ENCODE measurements around the gene A1BG.

The A1BG gene

GRCh38 chr19:58354478-58355030, 1.3 kb upstream of the A1BG start:
- no peak overlapping the region for H3K4me3 ChIP-seq (ENCODE audit: low read length)

GRCh38 chr19:58353717-58354477, 605 bp upstream of the A1BG start:
- TF ChIP-seq CTCF (IDR thresholded peaks at IDR 0.05; ENCODE audit: insufficient read depth, low read depth, low read length, missing control alignments): no peak
- no peak overlapping the region for H3K4me3 ChIP-seq (ENCODE audit: low read length)
- DNase-seq (ENCODE audit: low read depth): no peak

More at GRCh38 chr19:58354478-58355030, 1.3 kb upstream of the A1BG start:
- TF ChIP-seq CTCF (IDR thresholded peaks at IDR 0.05; ENCODE audit: insufficient read depth, low read depth, low read length, missing control alignments): no peak
- no peak for DNase-seq (ENCODE audit: low read depth)

GRCh38 chr19:58351990-58352755, 1.1 kb downstream of the A1BG start:
- TF ChIP-seq CTCF (IDR thresholded peaks at IDR 0.05; ENCODE audit: insufficient read depth, low read depth, low read length, missing control alignments): no peak
- DNase-seq (ENCODE audit: low read depth): no peak
- H3K4me3 ChIP-seq (ENCODE audit: low read length): no peak overlapping the region

- no peak for DNase-seq (ENCODE audit: low read depth)
- no peak for TF ChIP-seq CTCF (IDR thresholded peaks at IDR 0.05; ENCODE audit: insufficient read depth, low read depth, low read length, missing control alignments)
- no peak overlapping the region for H3K4me3 ChIP-seq (ENCODE audit: low read length)
These were observed 1.8 kb downstream of the A1BG start for GRCh38 chr19:58351558-58351878.

GRCh38 chr19:58350871-58351557, 2.3 kb downstream of the A1BG start:
- DNase-seq (ENCODE audit: low read depth): no peak
- H3K4me3 ChIP-seq (ENCODE audit: low read length): no peak overlapping the region
- no peak for TF ChIP-seq CTCF (IDR thresholded peaks at IDR 0.05; ENCODE audit: insufficient read depth, low read depth, low read length, missing control alignments)

- H3K4me3 ChIP-seq (ENCODE audit: low read length): no peak overlapping the region
- DNase-seq (ENCODE audit: low read depth): no peak
- no peak for TF ChIP-seq CTCF (IDR thresholded peaks at IDR 0.05; ENCODE audit: insufficient read depth, low read depth, low read length, missing control alignments)
These were observed 3.1 kb downstream of the A1BG start for GRCh38 chr19:58350001-58350861.
